GM19397 (cell line): Measurements from ENCODE around the gene CFD.
"Not testable (repeated sequence)": the region's sequence is repeated elsewhere in the genome, so short reads cannot be mapped to it uniquely, and the experiment has no call there.

Experiments
- ATAC-seq: cut with Tn5 transposase; IDR thresholded peaks from one replicate; pipeline ENCODE4 v1.9.1; 2021; ENCODE audit warnings: mild to moderate bottlenecking, moderate library complexity; ENCODE audit not compliant: unreplicated experiment

Gene CFD

DNA sequence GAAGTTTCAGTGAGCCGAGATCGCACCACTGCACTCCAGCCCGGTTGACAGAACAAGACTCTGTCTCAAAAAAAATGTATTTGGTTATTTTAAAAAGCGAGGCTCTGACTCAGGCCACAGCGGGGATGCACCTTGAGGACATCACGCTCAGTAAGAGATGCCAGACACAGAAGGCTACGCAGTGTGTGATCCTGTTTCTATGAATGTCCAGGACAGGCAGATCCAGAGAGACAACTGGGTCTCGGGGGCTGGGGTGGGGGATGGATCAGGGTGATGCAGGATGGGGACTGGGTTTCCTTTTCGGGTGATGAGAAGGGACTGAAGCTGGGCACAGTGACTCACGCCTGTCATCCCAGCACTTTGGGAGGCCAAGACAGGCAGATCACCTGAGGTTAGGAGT lies 28.1 kb downstream of the CFD start:
- ATAC-seq, result no peak

DNA sequence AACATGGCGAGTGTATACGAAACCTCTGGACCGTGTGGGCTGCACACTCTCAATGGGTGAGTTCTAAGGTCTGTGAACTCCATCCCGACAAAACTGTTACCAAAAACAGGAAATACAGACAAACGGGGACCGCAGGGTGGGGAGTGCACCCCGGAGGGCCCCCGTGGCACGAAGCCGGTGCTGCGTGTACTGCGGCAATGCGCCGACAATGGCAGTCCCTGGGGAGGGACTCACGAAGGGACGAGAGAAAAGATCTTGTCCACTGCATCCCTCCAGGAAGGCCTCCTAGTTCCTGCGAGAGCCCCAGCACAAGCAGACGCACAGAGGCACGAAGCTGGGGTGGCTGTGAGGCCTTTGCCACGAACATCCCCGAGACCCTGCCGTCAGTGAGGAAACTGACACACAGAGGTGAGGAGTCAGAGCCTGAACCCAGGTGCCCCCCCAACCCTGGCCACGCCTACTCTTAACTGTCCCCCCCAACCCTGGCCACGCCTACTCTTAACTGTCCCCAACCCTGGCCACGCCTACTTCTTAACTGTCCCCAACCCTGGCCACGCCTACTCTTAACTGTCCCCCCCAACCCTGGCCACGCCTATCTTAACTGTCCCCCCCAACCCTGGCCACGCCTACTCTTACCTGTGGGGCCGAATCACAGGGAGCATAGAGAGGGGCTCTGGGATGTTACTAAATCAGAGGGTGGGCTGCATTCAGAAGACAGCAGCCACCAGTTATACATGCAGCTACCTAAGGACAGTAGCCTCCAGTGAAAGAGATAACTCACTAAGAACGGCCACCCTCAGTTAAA lies 29.3 kb downstream of the CFD start:
- ATAC-seq, result no peak

DNA sequence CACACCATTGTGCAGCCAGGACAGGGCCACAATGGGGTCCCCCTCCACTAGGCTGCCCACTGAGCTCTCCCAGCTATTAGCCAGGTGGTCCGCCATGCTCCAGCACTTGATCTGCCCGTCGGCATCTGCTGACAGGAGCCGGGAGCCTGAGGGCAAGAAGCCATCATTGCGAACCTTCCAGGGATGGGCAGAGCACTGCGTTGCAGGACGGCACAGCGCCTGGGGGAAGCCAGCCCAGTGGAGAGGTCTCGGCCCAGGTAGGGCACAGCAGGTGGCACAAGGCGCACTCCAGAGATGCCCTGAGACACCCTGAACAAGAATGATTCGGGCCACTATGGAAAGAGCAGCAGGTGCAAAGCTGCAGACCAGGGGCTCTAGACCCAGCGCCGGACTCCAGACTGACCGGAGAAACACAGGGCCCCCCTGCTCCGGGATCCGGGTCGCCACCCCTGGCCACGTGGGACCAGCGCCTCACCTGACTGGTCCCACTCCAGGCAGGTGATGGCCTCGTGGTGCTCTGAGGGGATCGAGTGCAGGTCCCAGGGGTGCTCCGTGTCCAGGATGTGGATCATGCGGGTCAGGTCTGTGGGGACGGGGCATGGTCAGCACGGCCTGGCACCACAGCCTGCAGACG lies 30.3 kb downstream of the CFD start:
- no peak for ATAC-seq

DNA sequence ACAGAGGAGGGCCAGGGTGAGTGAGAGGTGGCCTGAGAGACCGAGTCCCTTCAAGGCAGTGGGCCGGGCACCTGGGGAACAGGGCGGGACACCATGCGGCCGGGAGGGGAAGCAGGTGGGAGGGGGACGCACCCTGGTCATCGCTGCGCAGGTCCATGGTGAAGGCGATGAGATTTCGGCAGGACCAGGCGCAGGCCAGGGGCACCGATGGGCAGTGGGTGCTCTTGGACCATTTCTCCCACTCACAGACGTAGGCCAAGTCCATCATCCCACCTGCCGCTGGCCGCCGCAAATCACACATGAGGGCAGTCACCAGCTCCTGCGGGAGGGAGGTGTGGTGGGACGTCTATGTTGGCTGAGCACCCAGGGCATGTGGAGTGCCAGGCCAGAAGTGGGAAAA lies 31.4 kb downstream of the CFD start:
- ATAC-seq, result no peak

DNA sequence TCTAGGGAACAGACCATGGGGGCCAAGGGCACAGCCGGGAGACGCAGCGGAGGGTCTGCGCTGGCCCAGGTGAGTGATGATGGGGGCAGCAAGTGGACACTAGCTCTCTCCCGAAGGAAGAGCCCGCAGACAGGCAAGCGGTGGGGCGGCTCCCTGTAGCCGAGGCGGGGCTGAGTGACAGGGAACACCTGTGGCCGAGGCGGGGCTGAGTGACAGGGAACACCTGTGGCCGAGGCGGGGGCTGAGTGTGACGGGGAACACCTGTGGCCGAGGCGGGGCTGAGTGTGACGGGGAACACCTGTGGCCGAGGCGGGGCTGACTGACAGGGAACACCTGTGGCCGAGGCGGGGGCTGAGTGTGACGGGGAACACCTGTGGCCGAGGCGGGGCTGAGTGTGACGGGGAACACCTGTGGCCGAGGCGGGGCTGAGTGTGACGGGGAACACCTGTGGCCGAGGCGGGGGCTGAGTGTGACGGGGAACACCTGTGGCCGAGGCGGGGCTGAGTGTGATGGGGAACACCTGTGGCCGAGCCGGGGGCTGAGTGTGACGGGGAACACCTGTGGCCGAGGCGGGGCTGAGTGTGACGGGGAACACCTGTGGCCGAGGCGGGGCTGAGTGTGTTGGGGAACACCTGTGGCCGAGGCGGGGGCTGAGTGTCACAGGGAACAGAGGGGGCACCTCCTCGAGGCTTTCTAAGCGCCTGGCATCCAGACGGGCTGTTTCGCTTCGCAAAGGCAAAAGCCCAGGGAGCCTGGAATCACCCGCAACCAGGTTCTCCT lies 32.1 kb downstream of the CFD start:
- ATAC-seq, result not testable (repeated sequence)

DNA sequence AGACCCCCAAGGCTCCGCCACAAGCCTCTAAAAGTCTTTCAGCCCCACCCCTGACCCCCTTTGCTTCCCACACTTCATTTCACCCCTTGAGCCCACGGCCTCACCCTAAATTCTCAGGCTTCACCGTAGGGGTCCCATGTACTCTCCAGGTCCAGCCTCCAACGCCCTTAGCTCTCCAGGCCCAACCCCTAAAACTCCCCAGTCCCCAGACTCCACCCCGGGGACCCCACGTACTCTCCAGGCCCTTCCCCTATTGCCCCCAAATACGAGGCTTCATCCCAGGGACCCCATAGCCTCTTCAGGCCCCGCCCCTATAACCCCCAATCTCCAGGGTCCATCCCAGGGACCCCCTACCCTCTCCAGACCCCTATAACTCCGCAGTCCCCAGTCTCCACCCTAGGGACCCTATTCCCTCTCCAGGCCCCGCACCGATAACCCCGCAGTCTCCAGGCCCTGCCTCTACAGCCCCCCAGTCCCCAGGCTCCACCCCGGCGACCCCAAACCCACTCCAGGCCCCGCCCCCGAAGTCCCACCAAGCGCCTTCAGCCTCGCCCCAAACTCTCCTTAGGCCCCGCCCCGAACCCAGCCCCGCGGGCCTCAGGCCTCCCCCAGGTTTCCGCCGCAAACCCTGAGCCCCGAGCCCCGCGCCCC lies 32.9 kb downstream of the CFD start:
- no peak for ATAC-seq

DNA sequence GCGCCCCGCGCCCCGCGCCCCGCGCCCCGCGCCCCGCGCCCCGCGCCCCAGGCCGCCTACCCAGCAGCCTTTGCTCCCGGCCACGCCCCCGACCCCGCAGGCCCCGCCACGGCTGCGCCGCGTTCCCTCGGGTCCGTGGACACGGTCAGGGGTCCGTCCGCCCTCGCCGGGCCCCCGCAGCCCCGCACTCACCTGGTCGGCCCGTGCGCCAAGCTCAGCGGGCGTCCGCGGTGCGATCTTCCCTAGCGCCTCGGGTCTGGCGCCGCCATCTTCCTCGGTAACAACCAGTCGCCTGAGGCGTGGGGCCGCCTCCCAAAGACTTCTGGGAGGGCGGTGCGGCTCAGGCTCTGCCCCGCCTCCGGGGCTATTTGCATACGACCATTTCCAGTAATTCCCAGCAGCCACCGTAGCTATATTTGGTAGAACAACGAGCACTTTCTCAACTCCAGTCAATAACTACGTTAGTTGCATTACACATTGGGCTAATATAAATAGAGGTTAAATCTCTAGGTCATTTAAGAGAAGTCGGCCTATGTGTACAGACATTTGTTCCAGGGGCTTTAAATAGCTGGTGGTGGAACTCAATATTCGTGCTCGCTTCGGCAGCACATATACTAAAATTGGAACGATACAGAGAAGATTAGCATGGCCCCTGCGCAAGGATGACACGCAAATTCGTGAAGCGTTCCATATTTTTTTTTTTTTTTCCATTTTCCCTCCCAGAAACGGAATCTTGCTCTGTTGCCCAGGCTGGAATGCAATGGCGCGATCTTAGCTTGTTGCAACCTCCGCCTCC lies 33.6 kb downstream of the CFD start, which contains the start of the genes MED16 and RNU6-9:
TSS of gene MED16 (minus strand) at position 294 of the 796 bp plus-strand sequence. CDS start 2,056 bp downstream, outside the sequence.
TSS of gene RNU6-9 (plus strand) at position 591 of the 796 bp plus-strand sequence.
- ATAC-seq, result peak; percentile 81

DNA sequence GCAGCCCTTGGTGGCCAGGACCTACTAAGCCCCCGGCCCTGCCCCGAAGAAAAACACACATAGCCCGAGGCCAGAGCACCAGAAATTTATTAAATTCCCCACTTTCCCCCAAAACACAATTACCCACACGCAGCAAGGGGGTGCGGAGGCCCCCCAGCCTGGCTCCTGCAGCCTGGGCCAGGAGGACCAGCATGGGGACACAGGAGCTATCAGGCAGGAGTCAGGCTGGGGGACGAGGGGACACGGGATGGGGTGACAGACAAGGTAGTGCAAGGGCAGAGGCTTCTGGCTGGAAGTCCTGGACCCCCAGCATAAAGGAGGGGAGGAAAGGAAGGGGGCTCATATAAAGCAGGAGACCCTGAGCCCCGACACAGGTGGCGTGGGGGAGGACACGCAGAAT lies 37.0 kb downstream of the CFD start:
- ATAC-seq, result no peak

DNA sequence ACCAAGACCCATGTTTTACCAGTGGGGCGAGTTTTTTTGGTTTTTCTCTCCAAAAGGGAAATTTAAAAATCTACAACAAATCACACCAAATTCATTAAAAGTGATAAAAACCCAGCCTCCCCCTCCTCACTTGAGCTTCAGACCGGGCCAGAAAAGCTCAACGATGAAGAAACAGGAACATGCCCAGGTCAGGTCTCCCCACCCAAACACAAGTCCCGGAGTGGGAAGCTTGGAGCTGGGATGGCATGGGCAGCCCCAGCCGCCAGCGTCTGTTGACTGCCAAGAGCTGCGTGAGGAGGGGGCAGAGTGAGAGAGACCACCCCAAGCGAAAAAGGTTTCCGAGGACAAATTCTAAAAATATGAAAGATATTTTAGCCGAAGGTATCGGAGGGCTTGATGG lies 37.5 kb downstream of the CFD start:
- ATAC-seq, result no peak

DNA sequence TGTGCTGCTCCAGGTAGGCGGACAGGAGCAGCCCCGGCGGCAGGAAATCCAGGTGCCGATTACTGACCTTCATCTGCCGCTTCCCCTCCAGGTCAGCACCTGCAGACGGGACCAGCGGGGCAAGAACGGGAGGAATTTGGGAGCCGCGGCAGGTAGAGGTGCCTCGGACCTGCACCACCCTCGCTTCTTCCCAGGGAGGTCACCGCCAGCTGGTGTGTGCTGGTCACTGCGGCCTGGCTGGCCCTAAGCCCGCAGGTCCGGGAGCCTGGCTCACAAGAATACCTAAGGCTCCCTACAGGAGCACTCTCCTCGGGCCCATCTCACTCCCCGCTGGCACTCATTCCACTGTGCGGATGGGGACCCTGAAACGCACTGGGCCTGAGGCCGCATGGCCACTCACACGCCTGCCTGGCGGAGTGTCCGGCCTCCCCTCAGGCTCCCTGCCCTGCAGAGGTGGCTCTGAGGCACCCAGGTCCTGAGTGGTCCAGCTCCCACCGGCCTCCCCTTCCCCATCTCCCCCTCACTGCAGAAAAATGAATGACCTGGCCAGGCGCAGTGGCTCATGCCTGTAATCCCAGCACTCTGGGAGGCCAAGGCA lies 38.1 kb downstream of the CFD start:
- ATAC-seq, result no peak

DNA sequence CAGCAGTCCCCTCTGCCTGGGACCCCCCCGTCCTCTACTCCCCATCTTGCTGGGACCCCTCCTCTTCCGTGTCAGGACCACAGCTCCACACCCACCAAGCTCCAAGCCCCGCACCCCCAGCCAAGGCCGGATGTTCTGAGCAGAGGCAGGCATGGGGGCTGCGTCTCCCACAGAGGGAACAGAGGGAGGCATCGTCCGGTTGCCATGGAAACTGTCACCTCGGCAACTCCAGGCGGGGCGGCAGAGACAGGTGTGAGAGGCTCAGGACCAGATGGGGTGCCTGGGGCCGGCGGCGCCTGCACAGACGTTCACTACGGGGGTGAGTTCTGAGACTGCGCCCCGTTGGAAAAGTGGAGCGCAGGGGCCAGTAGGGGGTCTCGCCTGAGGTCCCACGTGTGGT lies 39.2 kb downstream of the CFD start:
- ATAC-seq, result no peak

DNA sequence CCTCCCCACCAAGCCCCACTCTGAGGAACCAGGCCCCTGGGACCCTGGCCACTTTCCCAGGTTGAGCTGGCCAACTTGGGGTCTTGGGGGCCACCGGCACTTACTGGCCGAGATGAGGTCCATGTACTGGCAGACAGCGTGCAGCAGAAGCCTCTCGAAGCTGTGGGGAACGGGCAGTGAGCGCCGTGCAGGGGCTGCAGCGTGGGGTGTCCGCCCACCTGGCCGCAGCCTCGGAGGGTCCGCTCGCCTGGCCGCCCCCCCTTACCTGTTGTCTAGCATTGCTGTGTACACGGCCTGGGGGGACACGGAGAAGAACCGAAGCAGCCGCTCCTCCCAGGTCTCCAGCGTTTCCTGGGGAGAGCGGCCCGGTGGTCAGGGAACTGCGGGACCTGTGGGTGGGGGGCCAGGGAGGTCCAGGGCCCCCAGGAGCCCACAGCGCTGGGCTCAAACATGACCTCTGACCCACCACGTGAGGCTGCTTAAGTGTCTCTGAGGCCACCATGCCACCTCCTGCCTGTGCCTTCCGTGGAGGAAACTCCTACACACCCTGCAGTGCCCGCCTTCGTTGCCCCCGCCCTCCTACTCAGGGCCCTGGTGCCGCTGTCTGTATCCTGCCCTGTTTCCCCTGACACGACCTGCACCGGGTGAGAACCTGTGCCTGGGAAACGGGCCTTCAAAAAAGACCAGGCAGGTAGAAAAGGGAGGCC lies 40.0 kb downstream of the CFD start:
- ATAC-seq, result no peak

DNA sequence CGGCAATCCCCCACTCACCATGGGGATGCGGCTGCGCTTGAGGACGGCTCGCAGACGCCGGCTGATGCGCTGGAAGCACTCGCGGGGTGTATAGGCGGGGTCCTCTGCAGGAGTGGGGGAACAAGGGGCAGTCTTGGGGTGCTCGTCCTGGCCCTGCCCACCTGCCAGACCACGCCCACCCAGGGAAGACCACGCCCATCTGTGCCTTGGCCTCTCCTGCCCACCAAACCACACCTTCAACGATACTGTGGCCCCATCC lies 40.5 kb downstream of the CFD start:
- ATAC-seq, result no peak

DNA sequence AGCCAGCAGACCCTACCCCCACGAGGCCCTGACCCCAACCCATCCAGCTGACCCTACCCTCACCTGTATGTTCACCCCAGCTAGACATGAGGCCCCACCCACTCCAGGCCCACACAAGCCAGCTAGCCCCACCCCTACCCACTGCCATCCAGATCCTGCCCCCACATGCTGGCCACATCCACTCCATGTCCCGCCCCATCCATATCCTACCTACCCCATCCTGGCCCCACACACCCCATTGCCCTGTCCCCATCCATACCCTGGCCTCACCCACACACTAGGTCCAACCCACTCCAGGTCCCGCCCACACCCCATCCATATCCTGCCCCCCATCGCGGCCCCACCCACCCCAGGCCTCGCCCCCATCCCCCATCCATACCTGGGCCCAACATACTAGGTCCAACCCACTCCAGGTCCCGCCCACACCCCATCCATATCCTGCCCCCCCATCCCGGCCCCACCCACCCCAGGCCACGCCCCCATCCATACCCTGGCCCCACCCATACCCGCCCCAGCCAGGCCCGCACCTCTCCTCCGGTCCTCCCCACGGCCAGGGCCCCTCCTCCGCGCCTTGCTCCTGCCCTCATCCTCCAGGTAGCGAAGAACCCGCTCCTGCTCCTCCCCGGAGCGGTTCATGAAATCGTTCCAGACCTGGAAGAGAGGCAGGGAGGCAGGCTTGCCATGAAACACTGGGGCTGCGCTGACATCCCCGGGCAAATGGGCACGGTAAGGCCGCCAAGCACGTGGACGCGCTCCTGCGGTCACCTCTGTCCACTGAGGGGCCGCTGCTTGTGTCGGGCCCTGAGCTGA lies 41.0 kb downstream of the CFD start:
- ATAC-seq, result no peak

DNA sequence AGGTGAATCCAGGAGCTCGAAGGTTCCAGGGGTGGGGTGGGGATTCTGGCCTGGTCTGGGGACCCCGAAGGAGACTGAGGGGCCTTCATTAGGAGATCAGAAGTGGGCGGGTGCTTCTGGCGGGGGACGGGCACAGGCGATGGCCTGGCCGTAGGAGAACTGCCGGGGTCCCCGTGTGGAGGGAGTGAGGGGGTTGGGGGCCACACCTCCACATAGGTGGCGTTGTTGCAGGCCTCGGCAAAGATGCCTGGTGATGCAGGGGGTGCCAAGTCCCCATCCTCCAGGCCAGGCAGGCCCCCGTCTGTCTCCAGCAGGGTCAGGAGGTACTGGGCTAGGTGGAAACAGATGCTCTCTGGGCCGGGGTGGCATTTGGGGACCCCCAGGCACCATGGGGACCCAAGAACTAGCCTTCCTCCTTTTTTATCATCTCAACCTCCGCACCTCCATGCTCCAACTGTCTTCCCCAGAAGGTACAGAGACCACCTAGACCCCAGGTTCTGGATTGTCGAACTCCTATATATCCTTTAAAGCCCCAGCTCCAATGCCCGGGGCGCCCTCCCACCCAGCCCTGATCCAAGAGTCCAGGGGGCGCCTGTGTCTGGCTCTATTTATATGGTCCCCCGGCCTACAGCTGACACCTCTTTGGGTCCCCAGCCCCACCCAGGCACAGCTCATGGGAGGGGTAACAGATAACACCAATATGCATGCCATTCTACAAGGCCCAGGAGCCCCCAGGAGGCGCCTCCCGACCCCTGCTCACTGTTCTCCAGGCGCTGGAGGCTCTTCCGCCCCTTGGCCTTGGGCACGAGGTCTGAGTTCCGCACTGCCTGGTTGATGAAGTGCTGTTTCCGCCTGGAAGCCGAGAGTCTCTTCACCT lies 42.0 kb downstream of the CFD start:
- no peak for ATAC-seq

DNA sequence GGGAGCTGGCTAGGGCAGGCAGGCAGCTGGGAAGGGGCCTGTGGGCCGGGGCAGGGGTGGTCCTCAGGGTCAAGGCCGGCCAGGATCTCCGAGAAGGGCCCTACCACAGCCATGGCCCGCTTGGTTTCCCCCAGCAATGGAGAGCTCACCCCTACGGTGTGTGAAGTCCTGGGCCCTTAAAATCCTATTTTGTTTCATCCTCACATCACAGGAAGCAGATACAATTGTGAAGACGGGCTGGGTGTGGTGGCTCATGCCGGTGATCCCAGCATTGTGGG lies 42.6 kb downstream of the CFD start:
- ATAC-seq, result no peak

DNA sequence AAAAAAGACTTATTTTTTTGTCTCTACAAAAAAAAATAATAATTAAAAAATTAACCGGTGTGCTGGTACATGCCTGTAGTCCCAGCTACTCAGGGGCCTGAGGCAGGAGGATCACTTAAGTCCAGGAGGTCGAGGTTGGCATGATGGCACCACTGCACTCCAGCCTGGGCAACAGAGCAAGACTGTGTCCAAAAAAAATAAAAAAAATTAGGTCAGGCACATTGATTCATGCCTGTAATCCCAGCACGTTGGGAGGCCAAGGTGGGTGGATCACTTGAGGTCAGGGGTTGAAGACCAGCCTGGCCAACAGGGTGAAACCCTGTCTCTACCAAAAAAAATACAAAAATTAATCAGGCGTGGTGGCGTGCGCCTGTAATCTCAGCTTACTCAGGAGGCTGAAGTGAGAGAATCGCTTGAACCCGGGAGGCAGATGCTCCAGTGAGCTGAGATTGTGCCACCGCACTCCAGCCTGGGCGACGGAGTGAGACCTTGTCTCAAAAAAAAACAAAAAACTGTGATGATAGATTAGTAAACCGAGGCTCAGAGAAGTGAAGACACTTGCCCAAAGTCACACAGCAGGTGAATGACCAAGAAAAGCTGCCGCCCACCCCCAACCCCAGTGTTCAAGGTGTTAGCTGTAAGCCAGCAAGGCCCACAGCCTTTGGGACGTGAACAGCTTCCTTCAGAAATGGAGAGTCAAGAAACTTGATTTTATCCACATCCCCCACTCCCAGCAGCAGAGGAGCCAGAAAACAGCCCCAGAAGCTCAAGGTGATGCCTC lies 43.2 kb downstream of the CFD start:
- ATAC-seq, result no peak
